Type B pancreatic cell (in vitro differentiated cells): Measurements from ENCODE around the gene IL21R. TPM values are rescaled to one million over a fixed set of nuclear protein-coding genes. Genes with fewer than 3 reads are reported as not detected.

Source experiments
- DNase-seq: peaks from one replicate; pipeline ENCODE4 v3.0.0; 2021; ENCODE audit warnings: mixed read lengths; ENCODE audit not compliant: unreplicated experiment; ENCODE audit errors: extremely low spot score
- H3K27ac Mint-ChIP-seq: 2 replicates; pipeline ENCODE4 v1.8.0; 2021; ENCODE audit warnings: mild to moderate bottlenecking, mixed read lengths
- H3K27me3 Mint-ChIP-seq: 2 replicates; pipeline ENCODE4 v1.8.0; 2021; ENCODE audit warnings: mixed read lengths
- H3K36me3 Mint-ChIP-seq: 2 replicates; pipeline ENCODE4 v1.8.0; 2021; ENCODE audit warnings: mixed read lengths
- H3K4me1 Mint-ChIP-seq: one replicate; pipeline ENCODE4 v1.8.0; 2021; ENCODE audit warnings: mixed read lengths; ENCODE audit not compliant: unreplicated experiment
- H3K4me3 Mint-ChIP-seq: 2 replicates; pipeline ENCODE4 v1.8.0; 2021; ENCODE audit warnings: mild to moderate bottlenecking, mixed read lengths
- H3K9me3 Mint-ChIP-seq: 2 replicates; pipeline ENCODE4 v1.8.0; 2021; ENCODE audit warnings: mixed read lengths
- CTCF ChIP-seq: fragments of 200-600 bp; sonication (generic); conservative IDR thresholded peaks from 2 replicates; pipeline ENCODE4 v1.5.0; 2021; ENCODE audit warnings: antibody characterized with exemption, mild to moderate bottlenecking
- total RNA-seq: library from RNA; stranded (reverse); gene quantifications from 2 replicates; pipeline ENCODE4 v1.2.1, GENCODE V29; 2021; ENCODE audit warnings: low replicate concordance

The IL21R gene
- total RNA-seq, 1 donor from 2014 or later = 0.29 TPM

- H3K27ac Mint-ChIP-seq = no peak overlapping the region
These were observed 62.0 kb downstream of the IL21R start for GRCh38 chr16:27463741-27464591.

GRCh38 chr16:27464626-27465482 lies 62.9 kb downstream of the IL21R start:
- Mint-ChIP-seq H3K9me3 (no peaks in the 10 kb centered on the region), H3K36me3 (peaks cover 31% of the 10 kb centered on the region), H3K4me3 (no peak overlapping the region), H3K27ac (no peak overlapping the region), H3K27me3 (no peaks in the 10 kb centered on the region), H3K4me1 (no peaks in the 10 kb centered on the region)
- no peak for TF ChIP-seq CTCF
- no peak for DNase-seq

More at GRCh38 chr16:27463741-27464591, 62.0 kb downstream of the IL21R start:
- Mint-ChIP-seq H3K36me3 (peaks cover 28% of the 10 kb centered on the region), H3K27me3 (no peaks in the 10 kb centered on the region), H3K4me1 (no peaks in the 10 kb centered on the region), H3K9me3 (no peaks in the 10 kb centered on the region), H3K4me3 (no peak overlapping the region)
- DNase-seq = no peak
- TF ChIP-seq CTCF = no peak

- H3K27ac Mint-ChIP-seq = no peak overlapping the region
- H3K9me3 Mint-ChIP-seq = no peaks in the 10 kb centered on the region
- no peaks in the 10 kb centered on the region for H3K27me3 Mint-ChIP-seq
These were observed 63.5 kb downstream of the IL21R start for GRCh38 chr16:27465483-27465879.

GRCh38 chr16:27468941-27469531 lies 67.1 kb downstream of the IL21R start:
- Mint-ChIP-seq H3K4me3 (no peak overlapping the region), H3K27ac (no peak overlapping the region), H3K9me3 (no peaks in the 10 kb centered on the region), H3K27me3 (no peaks in the 10 kb centered on the region), H3K4me1 (no peaks in the 10 kb centered on the region), H3K36me3 (peaks cover 53% of the 10 kb centered on the region)
- no peak for DNase-seq
- no peak for TF ChIP-seq CTCF

More at GRCh38 chr16:27465483-27465879, 63.5 kb downstream of the IL21R start:
- Mint-ChIP-seq H3K36me3 (peaks cover 35% of the 10 kb centered on the region), H3K4me3 (no peak overlapping the region), H3K4me1 (no peaks in the 10 kb centered on the region)
- no peak for DNase-seq
- TF ChIP-seq CTCF = no peak

GRCh38 chr16:27470567-27471431 lies 68.8 kb downstream of the IL21R start:
- H3K4me3 Mint-ChIP-seq = no peak overlapping the region
- no peaks in the 10 kb centered on the region for H3K27me3 Mint-ChIP-seq
- H3K36me3 Mint-ChIP-seq = peaks cover 63% of the 10 kb centered on the region
- no peaks in the 10 kb centered on the region for H3K9me3 Mint-ChIP-seq
- no peaks in the 10 kb centered on the region for H3K4me1 Mint-ChIP-seq
- no peak for TF ChIP-seq CTCF
- H3K27ac Mint-ChIP-seq = peak overlapping the region; percentile 21
- DNase-seq = no peak
